Skeletal muscle satellite cell (primary cell): ENCODE results near the gene NHSL1.

Experiments used
- H3K27me3 ChIP-seq: 2 replicates; pipeline ENCODE4 v1.7.0; 2013; ENCODE audit warnings: low read length; ENCODE audit not compliant: control insufficient read depth, insufficient read depth
- H3K36me3 ChIP-seq: 2 replicates; pipeline ENCODE4 v1.7.0; 2013; ENCODE audit warnings: mild to moderate bottlenecking, control low read depth, low read length; ENCODE audit not compliant: insufficient read depth
- H3K4me1 ChIP-seq: 2 replicates; pipeline ENCODE4 v1.7.0; 2013; ENCODE audit warnings: low read length; ENCODE audit not compliant: control insufficient read depth, insufficient read depth
- H3K4me2 ChIP-seq: 2 replicates; pipeline ENCODE4 v1.7.0; 2013; ENCODE audit warnings: mild to moderate bottlenecking, low read length
- H3K4me3 ChIP-seq: 2 replicates; pipeline ENCODE4 v1.7.0; 2013; ENCODE audit warnings: low read length
- H3K9ac ChIP-seq: 2 replicates; pipeline ENCODE4 v1.7.0; 2013; ENCODE audit warnings: mild to moderate bottlenecking, low read depth, low read length, moderate library complexity
- H3K9me3 ChIP-seq: replicated peaks from 2 replicates; pipeline ENCODE4 v1.7.0; 2013; ENCODE audit warnings: mild to moderate bottlenecking, control low read depth, low read length

Gene NHSL1

DNA sequence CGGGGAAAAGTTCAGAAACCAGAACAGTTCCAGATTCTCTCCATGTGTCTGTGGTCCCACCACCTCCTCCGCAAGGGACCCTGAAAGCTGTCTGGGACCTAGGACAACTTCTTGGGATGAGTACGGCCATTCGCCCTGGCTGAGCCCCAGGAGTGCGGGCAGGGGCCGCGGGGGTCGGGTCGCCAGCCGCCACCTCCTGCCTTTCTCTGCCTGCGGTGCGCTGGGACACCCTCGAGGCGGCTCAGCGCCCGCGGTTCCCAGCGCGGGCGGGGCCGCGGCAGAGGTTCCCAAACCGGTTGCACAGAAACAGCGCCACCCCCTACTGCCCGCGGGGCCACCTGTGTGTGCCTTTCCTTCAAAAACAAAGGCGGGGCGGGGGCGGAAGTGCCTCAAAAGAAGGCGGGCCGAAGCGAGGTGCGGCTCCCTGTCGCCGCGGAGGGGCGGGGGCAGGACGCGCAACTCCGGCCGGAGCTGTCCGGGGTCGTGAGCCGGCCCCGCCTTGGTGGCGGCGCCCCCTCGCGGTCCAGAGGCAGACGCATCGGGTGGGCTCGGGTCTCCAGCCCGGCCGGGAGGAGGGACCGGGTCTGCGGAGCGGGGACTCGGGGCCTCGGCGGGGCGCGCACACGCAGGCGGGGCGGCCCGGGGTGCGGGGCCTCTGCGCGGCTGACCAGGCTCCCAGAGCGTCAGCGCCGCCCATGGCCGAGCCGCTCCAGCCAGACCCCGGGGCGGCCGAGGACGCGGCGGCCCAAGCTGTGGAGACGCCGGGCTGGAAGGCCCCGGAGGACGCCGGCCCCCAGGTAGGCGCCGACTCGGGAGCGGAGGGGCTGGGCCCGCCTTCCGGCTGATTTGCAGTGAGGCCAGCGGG, 95.3 kb downstream of the NHSL1 start, which contains the start of gene HEBP2:
Gene HEBP2 (plus strand): TSS at position 423 of the 865 bp plus-strand sequence. CDS start 273 bp downstream, at position 696.
- Histone ChIP-seq H3K9me3 (no peaks in the 10 kb centered on the region), H3K4me1 (peaks cover 10% of the 10 kb centered on the region), H3K36me3 (peaks cover 32% of the 10 kb centered on the region), H3K4me2 (peak within 1 kb of the TSS; percentile 99), H3K9ac (peak within 1 kb of the TSS; percentile 90), H3K27me3 (no peaks in the 10 kb centered on the region), H3K4me3 (peak within 1 kb of the TSS; percentile 83)

DNA sequence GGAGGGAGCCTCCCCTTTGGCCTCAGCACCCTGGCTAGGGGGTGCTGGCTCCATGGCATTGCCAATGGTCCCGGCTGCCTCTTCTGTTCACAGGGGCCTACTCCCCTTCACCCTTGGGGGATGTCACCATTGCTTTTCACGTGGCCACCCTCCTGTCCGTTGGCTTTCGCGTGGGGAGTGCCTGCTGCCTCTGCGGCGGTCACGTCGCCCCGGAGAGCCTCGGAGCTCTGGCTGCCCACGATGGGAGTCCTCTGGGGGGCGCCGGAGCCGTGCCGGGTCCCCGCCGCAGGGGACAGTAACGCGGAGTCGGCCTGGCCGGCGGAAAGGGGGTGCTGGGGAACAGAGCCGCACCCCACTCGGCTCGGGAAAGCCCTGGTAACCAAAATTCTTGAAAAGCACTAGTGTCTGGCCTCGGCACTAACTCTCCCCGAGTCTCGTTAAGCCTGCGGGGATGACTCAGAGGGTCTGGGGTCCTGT, 95.9 kb downstream of the NHSL1 start:
- peaks cover 10% of the 10 kb centered on the region for H3K4me1 ChIP-seq
- H3K4me3 ChIP-seq, result peak overlapping the region; percentile 83
- H3K9me3 ChIP-seq, result no peaks in the 10 kb centered on the region
- H3K36me3 ChIP-seq, result peaks cover 25% of the 10 kb centered on the region
- peak overlapping the region; percentile 99 for H3K4me2 ChIP-seq
- H3K9ac ChIP-seq, result peak overlapping the region; percentile 90
- no peaks in the 10 kb centered on the region for H3K27me3 ChIP-seq

DNA sequence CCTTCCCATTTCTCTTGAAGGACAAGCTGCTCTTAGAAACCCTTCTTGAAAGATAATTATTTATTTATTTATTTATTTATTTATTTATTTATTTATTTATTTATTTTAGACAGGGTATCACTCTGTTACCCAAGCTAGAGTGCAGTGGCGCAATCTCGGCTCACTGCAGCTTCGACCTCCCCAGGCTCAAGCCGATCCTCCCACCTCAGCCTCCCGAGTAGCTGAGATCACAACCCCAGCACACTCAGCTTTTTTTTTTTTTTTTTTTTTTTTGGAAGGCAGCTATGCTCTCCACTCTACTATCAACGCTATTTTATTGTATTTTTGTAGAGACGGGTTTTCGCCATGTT, 96.5 kb downstream of the NHSL1 start:
- peak overlapping the region; percentile 83 for H3K4me3 ChIP-seq
- H3K9ac ChIP-seq, result peak overlapping the region; percentile 90
- H3K4me2 ChIP-seq, result peak overlapping the region; percentile 99
- H3K36me3 ChIP-seq, result peaks cover 20% of the 10 kb centered on the region
- no peaks in the 10 kb centered on the region for H3K27me3 ChIP-seq
- no peaks in the 10 kb centered on the region for H3K9me3 ChIP-seq
- peaks cover 11% of the 10 kb centered on the region for H3K4me1 ChIP-seq

DNA sequence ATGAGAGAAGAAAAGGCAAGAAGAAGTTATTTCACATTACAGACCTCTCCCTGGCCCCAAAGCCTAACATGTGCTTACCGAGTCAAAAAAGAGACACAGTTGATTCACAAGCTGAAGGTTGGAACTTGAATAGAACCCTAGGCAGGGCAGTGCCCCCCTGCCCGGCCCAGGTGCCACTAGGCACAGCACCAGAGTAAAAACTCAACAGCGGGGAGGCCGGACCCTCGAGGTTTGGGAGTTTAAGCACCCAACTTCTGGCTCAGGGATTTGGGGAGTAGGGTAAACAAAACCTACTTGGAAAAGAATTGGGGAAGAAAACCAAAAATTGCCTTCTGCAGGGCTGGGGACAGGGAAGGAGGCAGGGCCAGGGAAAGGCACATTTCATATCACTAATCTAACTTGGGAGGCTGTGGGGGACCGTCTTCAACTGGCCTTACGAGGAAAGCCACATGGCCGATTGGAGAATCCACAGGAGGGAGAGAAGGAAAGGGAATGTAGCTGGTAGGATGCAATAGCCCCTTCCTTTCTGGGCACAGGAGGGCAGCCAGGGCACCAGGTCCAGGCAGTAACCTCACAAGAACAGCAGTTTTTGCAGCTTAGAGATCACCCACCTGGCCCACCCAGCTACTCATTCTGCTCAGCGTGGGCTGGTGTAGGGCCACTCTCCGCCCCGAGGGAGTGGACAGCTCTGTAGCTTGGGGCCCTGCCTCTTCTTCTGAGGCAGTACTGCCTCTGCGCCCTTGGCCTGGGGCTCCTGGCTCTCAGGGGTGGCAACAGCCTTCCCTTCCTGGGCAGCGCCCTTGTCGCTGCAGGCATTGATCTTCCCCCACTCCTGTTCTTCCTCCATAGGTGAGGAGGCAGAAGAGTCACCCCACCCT, 97.1 kb downstream of the NHSL1 start:
- no peak overlapping the region for H3K9ac ChIP-seq
- H3K36me3 ChIP-seq, result peaks cover 14% of the 10 kb centered on the region
- H3K27me3 ChIP-seq, result no peaks in the 10 kb centered on the region
- H3K4me1 ChIP-seq, result peaks cover 17% of the 10 kb centered on the region
- H3K4me3 ChIP-seq, result no peak overlapping the region
- H3K9me3 ChIP-seq, result no peaks in the 10 kb centered on the region
- no peak overlapping the region for H3K4me2 ChIP-seq

DNA sequence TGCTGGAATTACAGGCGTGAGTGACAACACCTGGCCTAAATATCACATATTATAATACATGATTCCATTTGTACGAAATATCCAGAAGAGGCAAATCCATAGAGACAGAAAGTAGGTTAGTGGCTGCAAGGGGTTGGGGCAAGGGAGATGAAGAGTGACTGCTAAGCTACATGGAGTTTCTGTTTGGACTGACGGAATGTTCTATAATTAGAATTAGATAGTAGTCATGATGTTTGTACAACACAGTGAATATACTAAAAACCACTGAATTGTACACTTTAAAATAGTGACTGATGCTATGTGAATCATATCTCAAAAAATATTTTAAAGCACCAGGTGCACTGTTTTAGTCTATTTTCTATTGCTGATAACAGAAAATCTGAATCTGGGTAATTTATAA, 99.0 kb downstream of the NHSL1 start:
- H3K36me3 ChIP-seq, result no peaks in the 10 kb centered on the region
- H3K9me3 ChIP-seq, result no peaks in the 10 kb centered on the region
- no peak overlapping the region for H3K4me3 ChIP-seq
- peaks cover 16% of the 10 kb centered on the region for H3K4me1 ChIP-seq
- no peak overlapping the region for H3K9ac ChIP-seq
- H3K4me2 ChIP-seq, result no peak overlapping the region
- H3K27me3 ChIP-seq, result no peaks in the 10 kb centered on the region

DNA sequence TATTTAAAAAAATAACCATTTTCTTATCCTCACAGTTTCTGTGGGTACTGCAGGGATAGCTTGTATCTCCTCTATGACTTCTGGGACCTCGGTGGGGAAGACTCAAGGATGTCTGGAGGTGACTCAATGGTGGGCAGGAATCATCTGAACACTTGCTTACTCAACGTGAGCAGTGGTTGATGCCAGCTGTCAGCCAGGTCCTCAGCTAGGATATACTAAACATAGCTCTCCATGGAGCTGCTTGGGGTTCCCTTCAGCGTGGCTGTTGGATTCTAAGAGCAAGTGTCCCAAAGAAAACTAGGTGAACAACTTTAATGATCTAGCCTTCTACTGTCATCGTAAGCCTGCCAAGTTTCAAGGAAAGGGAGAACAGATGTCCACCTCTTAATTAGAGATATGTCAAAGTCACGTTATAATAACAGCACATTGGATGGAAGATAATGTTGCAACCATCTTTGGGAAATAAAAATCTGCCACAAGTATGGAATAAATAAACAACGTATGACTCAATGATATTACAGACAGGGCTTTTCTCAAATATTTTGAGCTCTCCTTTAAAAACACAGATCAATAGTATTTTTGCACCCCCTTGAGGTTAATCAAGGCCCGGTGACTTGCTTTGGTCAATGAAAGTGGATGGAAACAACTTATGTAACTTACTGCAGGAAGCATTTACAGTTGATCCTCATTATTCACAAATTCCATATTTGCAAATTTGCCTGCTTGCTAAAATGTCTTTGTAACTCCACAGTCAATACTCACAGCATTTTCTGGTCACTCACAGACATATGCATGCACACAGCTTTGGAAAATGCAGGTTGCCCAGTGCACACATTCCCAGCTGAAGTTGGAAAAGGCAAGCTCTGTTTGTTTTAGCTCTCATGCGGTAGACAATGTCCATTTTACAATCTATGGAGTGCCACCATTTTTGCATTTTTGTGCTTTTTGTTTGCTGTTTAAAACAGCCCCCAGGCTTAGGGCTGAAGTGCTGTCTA, 101.9 kb downstream of the NHSL1 start:
- Histone ChIP-seq H3K9me3 (no peaks in the 10 kb centered on the region), H3K4me2 (peak overlapping the region; percentile 9), H3K9ac (no peak overlapping the region), H3K27me3 (no peaks in the 10 kb centered on the region), H3K4me1 (peaks cover 9% of the 10 kb centered on the region), H3K36me3 (no peaks in the 10 kb centered on the region), H3K4me3 (no peak overlapping the region)

DNA sequence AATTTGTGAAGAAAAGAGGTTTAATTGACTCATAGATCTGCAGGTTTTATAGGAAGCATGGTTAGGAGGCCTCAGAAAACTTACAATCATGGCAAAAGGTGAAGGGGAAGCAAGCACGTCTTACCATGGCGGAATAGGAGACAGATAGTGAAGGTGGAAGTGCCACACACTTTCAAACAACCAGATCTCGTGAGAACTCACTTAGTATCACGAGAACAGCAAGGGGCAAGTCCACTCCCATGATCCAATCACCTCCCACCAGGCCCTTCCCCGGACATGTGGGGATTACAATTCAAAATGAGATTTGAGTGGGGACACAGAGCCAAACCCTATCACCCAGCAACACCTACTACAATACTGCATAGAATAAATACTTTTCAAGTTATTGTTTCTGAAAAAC, 102.6 kb downstream of the NHSL1 start:
- Histone ChIP-seq H3K4me3 (no peak overlapping the region), H3K36me3 (no peaks in the 10 kb centered on the region), H3K9me3 (no peaks in the 10 kb centered on the region), H3K27me3 (no peaks in the 10 kb centered on the region), H3K4me1 (peaks cover 9% of the 10 kb centered on the region), H3K4me2 (no peak overlapping the region), H3K9ac (no peak overlapping the region)

DNA sequence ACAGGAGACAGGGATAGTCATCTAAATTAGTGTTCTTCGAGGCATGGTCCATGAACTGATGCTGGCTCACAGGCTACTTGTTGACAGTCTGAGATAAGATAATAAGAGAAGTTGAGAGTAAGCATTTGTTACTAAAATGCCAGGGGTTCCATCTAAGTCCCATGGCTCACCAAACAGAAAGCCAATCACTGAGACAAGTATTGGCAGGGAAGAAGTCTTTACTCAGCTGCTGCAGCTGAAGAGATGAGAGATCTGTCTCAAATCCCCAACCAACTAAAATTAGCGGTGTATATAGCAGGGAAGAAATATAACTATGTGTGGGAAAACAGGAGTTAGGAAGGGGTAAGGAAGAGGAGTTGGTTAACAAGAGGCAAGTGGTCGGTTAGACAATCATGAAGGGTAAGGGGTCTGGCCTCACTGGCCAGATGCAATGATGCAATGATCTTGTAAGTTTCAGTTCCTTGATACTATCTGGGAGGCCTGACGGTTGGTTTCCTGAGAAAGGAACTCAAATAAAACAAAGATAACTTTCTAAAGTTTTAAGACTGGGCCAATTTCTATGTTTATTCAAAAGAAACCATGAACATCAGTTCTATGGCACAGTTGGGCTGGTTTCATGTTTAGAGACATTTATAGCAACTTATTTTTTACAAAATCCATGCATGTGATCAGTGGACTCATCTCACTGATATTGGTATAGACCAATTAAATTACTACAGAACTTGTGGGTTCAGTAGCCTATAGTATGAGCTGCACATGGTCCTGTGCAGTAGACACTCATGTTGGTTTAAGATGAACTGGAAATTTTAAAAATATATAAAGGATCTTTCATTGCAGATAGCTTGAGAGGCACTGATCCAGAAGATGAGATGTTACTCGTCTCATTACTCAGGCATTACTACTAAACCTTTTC, 105.2 kb downstream of the NHSL1 start:
- Histone ChIP-seq H3K4me1 (peaks cover 9% of the 10 kb centered on the region), H3K4me2 (no peak overlapping the region), H3K36me3 (no peaks in the 10 kb centered on the region), H3K9ac (no peak overlapping the region), H3K4me3 (no peak overlapping the region), H3K27me3 (no peaks in the 10 kb centered on the region), H3K9me3 (no peaks in the 10 kb centered on the region)

DNA sequence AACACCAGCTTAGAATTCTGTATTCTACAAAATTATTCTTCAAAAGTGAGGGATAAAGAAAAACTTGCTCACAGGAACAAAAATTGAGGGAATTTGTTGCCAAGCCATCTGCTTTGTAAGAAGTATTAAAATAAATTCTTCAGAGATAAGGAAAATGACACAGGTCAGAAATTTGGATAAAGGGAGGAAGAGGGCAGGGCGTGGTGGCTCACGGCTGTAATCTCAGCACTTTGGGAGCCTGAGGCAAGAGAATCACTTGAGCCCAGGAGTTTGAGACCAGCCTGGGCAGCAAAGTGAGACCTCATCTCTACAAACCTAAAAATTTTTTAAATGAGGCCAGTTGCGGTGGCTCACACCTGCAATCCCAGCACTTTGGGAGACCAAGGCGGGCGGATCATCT, 109.7 kb downstream of the NHSL1 start:
- no peak overlapping the region for H3K9ac ChIP-seq
- H3K36me3 ChIP-seq, result no peaks in the 10 kb centered on the region
- H3K9me3 ChIP-seq, result no peaks in the 10 kb centered on the region

More for the DNA sequence above, 109.7 kb downstream of the NHSL1 start:
- H3K27me3 ChIP-seq, result no peaks in the 10 kb centered on the region
- no peak overlapping the region for H3K4me3 ChIP-seq
- no peak overlapping the region for H3K4me2 ChIP-seq
- H3K4me1 ChIP-seq, result no peaks in the 10 kb centered on the region
